ENCODE measurements around the gene TSPEAR.
"Not testable (repeated sequence)": the region's sequence is repeated elsewhere in the genome, so short reads cannot be mapped to it uniquely, and the experiment has no call there.

Gene TSPEAR

DNA sequence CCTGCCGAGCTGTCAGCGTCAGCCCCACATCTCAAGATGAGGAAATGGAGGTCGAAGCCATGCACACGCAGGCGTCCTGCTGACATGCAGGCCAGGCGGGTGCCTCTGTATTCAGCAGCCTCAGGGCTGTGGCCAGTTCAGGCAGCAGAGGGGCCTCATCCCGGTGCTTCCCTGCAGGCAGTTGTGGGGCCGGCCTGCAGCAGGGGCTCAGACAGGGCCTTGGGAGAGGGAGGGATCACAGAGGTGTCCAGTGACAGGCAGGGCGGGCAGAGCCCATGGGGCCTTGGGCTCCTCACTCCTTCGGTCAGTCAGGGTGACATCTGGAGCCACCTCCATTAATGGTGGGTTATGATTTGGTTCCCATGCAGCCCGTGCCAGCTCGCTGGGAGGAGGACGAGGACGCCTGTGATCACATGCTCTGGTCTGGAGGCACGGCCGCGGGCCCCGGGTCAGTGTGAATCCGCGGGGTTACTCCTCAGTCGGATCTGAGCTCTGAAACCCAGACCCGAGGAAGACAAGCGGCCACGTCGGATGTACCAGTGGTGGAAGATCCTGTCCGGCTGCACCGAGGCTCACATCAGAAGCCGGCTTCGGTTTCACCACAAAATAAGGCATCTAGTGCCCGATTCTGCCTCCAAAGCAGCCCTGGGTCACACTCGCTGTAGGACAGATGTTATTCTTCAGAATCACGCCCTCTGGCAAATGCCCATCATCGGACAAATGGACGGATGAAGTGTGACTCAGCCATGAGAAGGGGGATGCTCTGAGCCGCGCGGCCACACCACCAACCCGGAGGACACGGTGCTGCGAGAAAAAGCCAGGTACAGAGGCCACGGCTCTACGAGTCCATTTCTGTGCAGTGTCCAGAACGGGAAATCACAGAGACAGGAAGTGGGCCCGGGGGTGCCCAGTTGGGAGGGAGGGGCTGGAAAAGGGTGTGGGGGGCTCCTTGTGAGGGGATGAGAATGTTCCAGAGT lies 204.8 kb downstream of the TSPEAR start:
- no peaks in the 10 kb centered on the region for H4K20me1 ChIP-seq
- H3K27me3 ChIP-seq, result no peaks in the 10 kb centered on the region
- H3K4me1 ChIP-seq, result peaks cover 73% of the 10 kb centered on the region
- no peaks in the 10 kb centered on the region for H3K9me3 ChIP-seq
- no peak overlapping the region for H3K4me3 ChIP-seq
- TF ChIP-seq Cebpa-rat (IDR thresholded peaks at IDR 0.05), result no peak
- H3K27ac ChIP-seq, result no peak overlapping the region
- H3K4me2 ChIP-seq, result peak overlapping the region; percentile 35
- peaks cover 10% of the 10 kb centered on the region; the same call in 1 of the 2 replicates for H3K36me3 ChIP-seq
- H3K9ac ChIP-seq, result 0 out of 2 replicates have a peak overlapping the region, but pooled peaks have one; percentile 2

DNA sequence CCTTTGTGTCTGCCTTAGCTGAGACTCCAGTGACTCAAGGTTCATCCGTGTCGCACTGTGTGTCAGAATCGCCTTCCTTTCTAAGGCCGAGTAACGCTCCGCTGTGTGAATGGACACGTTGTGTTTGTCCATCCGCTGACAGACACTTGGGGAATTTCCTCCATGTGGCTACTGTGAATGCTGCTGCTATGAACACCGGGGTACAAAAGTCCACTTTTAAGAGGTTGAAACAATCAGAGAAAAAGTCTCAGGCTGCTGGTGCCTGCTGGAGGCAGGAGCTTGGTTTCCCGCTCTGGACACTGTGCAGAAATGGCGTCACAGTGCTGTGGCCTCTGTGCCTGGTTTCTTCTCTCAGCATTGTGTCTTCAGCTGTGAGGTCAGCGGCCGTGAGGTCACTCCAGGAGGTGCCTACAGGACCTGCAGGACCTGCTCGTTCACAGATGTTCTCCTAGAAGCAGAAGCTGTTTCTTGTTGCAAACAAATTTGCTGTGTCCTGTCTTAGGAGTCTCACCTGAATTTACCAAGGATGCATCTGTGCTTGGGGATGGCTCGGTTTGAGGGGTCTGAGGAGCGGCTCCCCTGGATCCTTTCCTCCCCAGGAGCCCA lies 205.6 kb downstream of the TSPEAR start:
- Histone ChIP-seq H3K9me3 (no peaks in the 10 kb centered on the region), H3K36me3 (peaks cover 10% of the 10 kb centered on the region; the same call in 1 of the 2 replicates), H3K4me1 (peaks cover 78% of the 10 kb centered on the region), H3K27me3 (no peaks in the 10 kb centered on the region), H3K4me2 (no peak overlapping the region), H4K20me1 (no peaks in the 10 kb centered on the region), H3K27ac (no peak overlapping the region), H3K4me3 (no peak overlapping the region), H3K9ac (0 out of 2 replicates have a peak overlapping the region, but pooled peaks have one; percentile 2)
- no peak for TF ChIP-seq Cebpa-rat (IDR thresholded peaks at IDR 0.05)

DNA sequence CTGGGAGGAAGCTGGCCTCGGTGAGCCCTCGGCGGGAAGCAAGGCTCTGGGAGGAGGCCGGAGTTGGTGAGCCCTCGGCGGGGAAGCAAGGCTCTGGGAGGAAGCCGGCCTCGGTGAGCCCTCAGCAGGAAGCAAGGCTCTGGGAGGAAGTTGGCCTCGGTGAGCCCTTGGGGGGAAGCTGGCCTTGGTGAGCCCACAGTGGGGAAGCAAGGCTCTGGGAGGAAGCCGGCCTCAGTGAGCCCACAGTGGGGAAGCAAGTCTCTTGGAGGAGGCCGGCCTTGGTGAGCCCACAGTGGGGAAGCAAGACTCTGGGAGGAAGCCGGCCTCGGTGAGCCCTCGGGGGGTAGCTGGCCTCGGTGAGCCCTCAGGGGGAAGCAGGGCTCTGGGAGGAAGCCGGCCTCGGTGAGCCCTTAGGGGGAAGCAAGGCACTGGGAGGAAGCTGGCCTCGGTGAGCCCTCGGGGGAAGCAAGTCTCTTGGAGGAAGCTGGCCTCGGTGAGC lies 207.4 kb downstream of the TSPEAR start:
- Histone ChIP-seq H3K4me3 (peak overlapping the region; percentile 36; the same call in 1 of the 2 replicates), H3K27ac (peak overlapping the region; percentile 95), H3K4me2 (peak overlapping the region; percentile 78), H3K9me3 (no peaks in the 10 kb centered on the region), H3K9ac (peak overlapping the region; percentile 78), H4K20me1 (no peaks in the 10 kb centered on the region), H3K36me3 (peaks cover 9% of the 10 kb centered on the region; the same call in 1 of the 2 replicates), H3K27me3 (no peaks in the 10 kb centered on the region), H3K4me1 (peaks cover 64% of the 10 kb centered on the region)
- TF ChIP-seq Cebpa-rat (IDR thresholded peaks at IDR 0.05), result no peak

GRCh38 chr21:44503006-44503889 lies 208.1 kb downstream of the TSPEAR start:
- H4K20me1 ChIP-seq, H3K9me3 ChIP-seq, H3K36me3 ChIP-seq, H3K27me3 ChIP-seq: not testable (repeated sequence)
- Histone ChIP-seq H3K4me2 (peak overlapping the region; percentile 78), H3K4me1 (peaks cover 71% of the 10 kb centered on the region), H3K4me3 (peak overlapping the region; percentile 36; the same call in 1 of the 2 replicates), H3K27ac (peak overlapping the region; percentile 95), H3K9ac (peak overlapping the region; percentile 78)

DNA sequence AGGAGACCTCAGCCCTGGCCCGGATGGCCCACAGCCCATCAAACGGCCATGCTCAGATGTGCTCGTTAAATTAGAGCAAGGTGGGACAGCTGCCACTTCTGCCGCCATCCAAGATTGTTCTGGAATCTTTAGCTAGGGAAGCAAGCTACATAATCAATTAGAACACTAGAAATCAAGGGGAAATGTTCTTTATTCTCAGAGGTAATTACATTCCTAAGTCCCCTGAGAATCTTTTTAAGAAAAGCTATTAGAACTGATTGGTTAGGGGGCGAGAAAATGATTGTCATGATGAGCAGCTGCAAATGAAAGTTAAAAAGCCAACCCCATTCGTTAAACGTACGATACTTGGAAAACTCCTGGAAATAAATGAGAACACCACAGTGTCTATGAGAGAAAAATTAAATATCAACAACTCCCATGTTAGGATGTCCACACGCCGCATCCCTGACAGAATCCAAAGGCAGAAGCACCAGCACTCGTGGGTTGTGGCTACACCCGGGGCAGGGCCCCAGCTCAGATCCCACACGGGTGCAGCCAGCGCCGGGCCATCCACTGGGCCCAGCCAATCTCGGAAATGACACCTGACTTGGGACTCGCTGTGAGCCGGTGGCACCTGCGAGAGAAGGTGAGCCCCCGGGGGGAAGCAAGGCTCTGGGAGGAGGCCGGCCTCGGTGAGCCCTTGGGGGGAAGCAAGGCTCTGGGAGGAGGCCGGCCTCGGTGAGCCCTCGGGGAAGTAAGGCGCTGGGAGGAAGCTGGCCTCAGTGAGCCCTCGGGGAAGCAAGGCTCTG lies 209.0 kb downstream of the TSPEAR start:
- Histone ChIP-seq H3K27me3 (no peaks in the 10 kb centered on the region), H4K20me1 (no peaks in the 10 kb centered on the region), H3K4me1 (peaks cover 75% of the 10 kb centered on the region), H3K4me2 (peak overlapping the region; percentile 78), H3K4me3 (no peak overlapping the region), H3K27ac (peak overlapping the region; percentile 95), H3K9me3 (no peaks in the 10 kb centered on the region), H3K9ac (peak overlapping the region; percentile 78; the same call in 1 of the 2 replicates), H3K36me3 (no peaks in the 10 kb centered on the region)
- no peak for TF ChIP-seq Cebpa-rat (IDR thresholded peaks at IDR 0.05)

GRCh38 chr21:44500111-44500510 lies 211.3 kb downstream of the TSPEAR start:
- Histone ChIP-seq H4K20me1 (no peaks in the 10 kb centered on the region), H3K27me3 (no peaks in the 10 kb centered on the region), H3K4me3 (no peak overlapping the region), H3K27ac (no peak overlapping the region), H3K36me3 (peaks cover 3% of the 10 kb centered on the region; the same call in 1 of the 2 replicates), H3K4me2 (no peak overlapping the region), H3K4me1 (peaks cover 76% of the 10 kb centered on the region), H3K9me3 (no peaks in the 10 kb centered on the region), H3K9ac (no peak overlapping the region)
- TF ChIP-seq Cebpa-rat (IDR thresholded peaks at IDR 0.05), result no peak

- Histone ChIP-seq H4K20me1 (no peaks in the 10 kb centered on the region), H3K27ac (no peak overlapping the region), H3K4me3 (no peak overlapping the region), H3K9me3 (peaks cover under 1% of the 10 kb centered on the region; the same call in 1 of the 2 replicates), H3K36me3 (peaks cover 8% of the 10 kb centered on the region), H3K4me1 (peaks cover 76% of the 10 kb centered on the region), H3K4me2 (no peak overlapping the region), H3K9ac (no peak overlapping the region), H3K27me3 (no peaks in the 10 kb centered on the region)
- TF ChIP-seq Cebpa-rat (IDR thresholded peaks at IDR 0.05), result no peak
Observed at GRCh38 chr21:44499631-44500030, 211.7 kb downstream of the TSPEAR start.

GRCh38 chr21:44499211-44499560 lies 212.2 kb downstream of the TSPEAR start:
- Histone ChIP-seq H3K4me2 (no peak overlapping the region), H3K4me3 (no peak overlapping the region), H3K27ac (no peak overlapping the region), H3K27me3 (no peaks in the 10 kb centered on the region), H4K20me1 (no peaks in the 10 kb centered on the region), H3K9ac (no peak overlapping the region), H3K36me3 (peaks cover 11% of the 10 kb centered on the region), H3K4me1 (peaks cover 73% of the 10 kb centered on the region), H3K9me3 (peaks cover 5% of the 10 kb centered on the region; the same call in 1 of the 2 replicates)
- no peak for TF ChIP-seq Cebpa-rat (IDR thresholded peaks at IDR 0.05)

Data from BLaER1 (cell line).